HepG2 (cell line): ENCODE measurements around the gene CYP20A1. TPM values are rescaled to one million over a fixed set of nuclear protein-coding genes. Genes with fewer than 3 reads are reported as not detected.

Experiments used
- ATAC-seq: fragments of 200-7000 bp; cut with Tn5 transposase; 3 replicates; pipeline ENCODE4 v1.9.1; 2020; ENCODE audit warnings: mild to moderate bottlenecking, moderate library complexity
- BruUV-seq: library from RNA; stranded (reverse); fragments of 400-500 nt; replicated peaks from 2 replicates; lab custom pipeline; 2021; lab: Mats Ljungman, UMichigan
- CTCF ChIA-PET: fragments of 300-600 bp; formaldehyde crosslinking; extraction: SDS; loops from one replicate; lab custom pipeline; 2021; ENCODE audit warnings: low total read pairs, inconsistent platforms, low intra/inter-chr PET ratio; lab: Yijun Ruan, JAX
- POLR2A ChIA-PET: fragments of 350-600 bp; sonication (Branson Sonifier 250); formaldehyde crosslinking; loops from one replicate; lab custom pipeline; 2020; ENCODE audit warnings: antibody characterized with exemption, inconsistent platforms; lab: Yijun Ruan, JAX
- DNase-seq: peaks from one replicate; pipeline ENCODE4 v3.0.0-alpha.2; 2015; ENCODE audit warnings: low spot score
- FAIRE-seq: peaks from 3 replicates; lab custom pipeline; 2011; peaks lifted over from hg19 to GRCh38; lab: Jason Lieb, UNC
- H2AFZ ChIP-seq: one replicate; pipeline ENCODE4 v1.6.1; 2011; ENCODE audit warnings: low read length, inconsistent platforms
- H3K27ac ChIP-seq: fragments of 300-600 bp; 3 replicates; pipeline ENCODE4 v1.8.0; 2011; ENCODE audit warnings: mixed run types, mild to moderate bottlenecking, mixed read lengths, low read length, inconsistent platforms; ENCODE audit not compliant: insufficient read depth; ENCODE audit errors: extremely low read length
- H3K27me3 ChIP-seq, 2 experiments: fragments of 200-600 bp in 1 of 2; 2 replicates in 1 of 2; 3 replicates in 1 of 2; pipeline versions ENCODE4 v1.6.0 to v1.8.0; 2011; ENCODE audit warnings: low read length in 2 of 2, mild to moderate bottlenecking in 2 of 2, moderate library complexity in 2 of 2, inconsistent platforms in 1 of 2; ENCODE audit not compliant: insufficient read depth in 2 of 2, control insufficient read depth in 1 of 2
- H3K36me3 ChIP-seq, 2 experiments: fragments of 200-600 bp in 1 of 2; replicated peaks in 1 of 2; 2 replicates in 1 of 2; 3 replicates in 1 of 2; pipeline versions ENCODE4 v1.5.1 to v1.8.0; 2011; ENCODE audit warnings: low read length in 2 of 2, inconsistent platforms in 1 of 2; ENCODE audit not compliant: insufficient read depth in 2 of 2, control insufficient read depth in 1 of 2
- H3K4me1 ChIP-seq: 2 replicates; pipeline ENCODE4 v1.5.1; 2012; ENCODE audit warnings: low read length, inconsistent platforms; ENCODE audit not compliant: insufficient read depth
- H3K4me2 ChIP-seq: 2 replicates; pipeline ENCODE4 v1.6.0; 2011; ENCODE audit warnings: low read depth, low read length, inconsistent platforms
- H3K4me3 ChIP-seq, 3 experiments: fragments of 200-600 bp in 1 of 3; sonication (generic), shearing (Covaris generic) in 1 of 3; replicated peaks in 1 of 3; 2 replicates each; pipeline ENCODE4 v1.5.1; 2011 to 2016; ENCODE audit warnings: low read length in 3 of 3, inconsistent platforms in 2 of 3, low read depth in 2 of 3, mild to moderate bottlenecking in 2 of 3, control low read depth in 1 of 3, mixed read lengths in 1 of 3; ENCODE audit not compliant: insufficient read depth in 1 of 3
- H3K79me2 ChIP-seq: one replicate; pipeline ENCODE4 v1.6.1; 2011; ENCODE audit warnings: low read length, inconsistent platforms; ENCODE audit not compliant: insufficient read depth
- H3K9ac ChIP-seq: 2 replicates; pipeline ENCODE4 v1.6.0; 2011; ENCODE audit warnings: mild to moderate bottlenecking, low read depth, low read length, inconsistent platforms; ENCODE audit not compliant: insufficient read depth
- H3K9me3 ChIP-seq: 2 replicates; pipeline ENCODE4 v1.5.1; 2012; ENCODE audit warnings: mild to moderate bottlenecking, low read length
- H4K20me1 ChIP-seq: 2 replicates; pipeline ENCODE4 v1.6.0; 2011; ENCODE audit warnings: inconsistent platforms, mild to moderate bottlenecking, low read length, moderate library complexity; ENCODE audit not compliant: insufficient read depth
- CEBPB ChIP-seq: IDR thresholded peaks from 2 replicates; pipeline ENCODE4 v1.6.1; 2011; ENCODE audit warnings: low read depth, low read length, improper control_type of control experiment, borderline replicate concordance
- ELF1 ChIP-seq: sonication (generic); formaldehyde crosslinking; IDR thresholded peaks from 2 replicates; pipeline ENCODE4 v1.4.0; 2020; ENCODE audit warnings: missing genetic modification reagents
- ELF3 ChIP-seq: IDR thresholded peaks from 2 replicates; pipeline ENCODE4 v1.6.1; 2016; ENCODE audit warnings: missing genetic modification reagents, missing compliant biosample characterization
- GPN1 ChIP-seq: sonication (generic); formaldehyde crosslinking; IDR thresholded peaks from 2 replicates; pipeline ENCODE4 v1.5.1; 2020; ENCODE audit warnings: missing genetic modification reagents, borderline replicate concordance
- HNF1B ChIP-seq: sonication (generic); formaldehyde crosslinking; IDR thresholded peaks from 2 replicates; pipeline ENCODE4 v1.5.1; 2020; ENCODE audit warnings: mild to moderate bottlenecking, moderate library complexity, missing genetic modification reagents
- HNF4A ChIP-seq: sonication (generic); formaldehyde crosslinking; IDR thresholded peaks from 2 replicates; pipeline ENCODE4 v1.4.0; 2020; ENCODE audit warnings: missing genetic modification reagents
- ISX ChIP-seq: sonication (generic); formaldehyde crosslinking; conservative IDR thresholded peaks from 2 replicates; pipeline ENCODE4 v1.5.0; 2020; ENCODE audit warnings: missing genetic modification reagents
- KAT7 ChIP-seq: IDR thresholded peaks from 2 replicates; pipeline ENCODE4 v1.6.1; 2018; ENCODE audit warnings: borderline replicate concordance, missing compliant biosample characterization
- KAT8 ChIP-seq: IDR thresholded peaks from 2 replicates; pipeline ENCODE4 v1.6.1; 2016; ENCODE audit warnings: missing genetic modification reagents, missing compliant biosample characterization
- NCOR1 ChIP-seq: fragments of 200-600 bp; sonication (generic); IDR thresholded peaks from 2 replicates; pipeline ENCODE4 v1.7.0; 2017; ENCODE audit warnings: antibody characterized with exemption, low read length, borderline replicate concordance
- NFIB ChIP-seq: sonication (generic); formaldehyde crosslinking; IDR thresholded peaks from 2 replicates; pipeline ENCODE4 v1.9.0; 2021; ENCODE audit warnings: missing genetic modification reagents, mild to moderate bottlenecking, borderline replicate concordance
- NFRKB ChIP-seq: fragments of 450-650 bp; IDR thresholded peaks from 2 replicates; pipeline ENCODE4 v1.6.1; 2017
- PHF21A ChIP-seq: sonication (generic); formaldehyde crosslinking; IDR thresholded peaks from 2 replicates; pipeline ENCODE4 v1.5.0; 2020; ENCODE audit warnings: mild to moderate bottlenecking, missing genetic modification reagents
- STAG1 ChIP-seq: sonication (generic); formaldehyde crosslinking; IDR thresholded peaks from 2 replicates; pipeline ENCODE4 v1.4.0; 2020; ENCODE audit warnings: missing genetic modification reagents
- ZC3H4 ChIP-seq: sonication (generic); formaldehyde crosslinking; IDR thresholded peaks from 2 replicates; pipeline ENCODE4 v1.4.0; 2020; ENCODE audit warnings: missing genetic modification reagents, borderline replicate concordance
- ZMYM2 ChIP-seq: sonication (generic); formaldehyde crosslinking; IDR thresholded peaks from 2 replicates; pipeline ENCODE4 v1.8.0; 2022; ENCODE audit warnings: mild to moderate bottlenecking, missing genetic modification reagents
- ZNF138 ChIP-seq: sonication (generic); formaldehyde crosslinking; IDR thresholded peaks from 2 replicates; pipeline ENCODE4 v1.5.0; 2020; ENCODE audit warnings: mild to moderate bottlenecking, low read depth, missing genetic modification reagents
- ZNF24 ChIP-seq: fragments of 450-650 bp; IDR thresholded peaks from 2 replicates; pipeline ENCODE4 v1.6.1; 2017; ENCODE audit warnings: antibody characterized with exemption, mild to moderate bottlenecking
- ZNF317 ChIP-seq: sonication (generic); formaldehyde crosslinking; IDR thresholded peaks from 2 replicates; pipeline ENCODE4 v1.5.0; 2020; ENCODE audit warnings: mild to moderate bottlenecking, missing genetic modification reagents
- ZNF687 ChIP-seq: sonication (generic); formaldehyde crosslinking; IDR thresholded peaks from 2 replicates; pipeline ENCODE4 v1.5.1; 2020; ENCODE audit warnings: mild to moderate bottlenecking, missing genetic modification reagents, moderate library complexity
- WGBS: methylation state at CpG from one replicate; pipeline ENCODE4 v1.1.6; 2017; ENCODE audit warnings: low lambda C conversion rate; 5-methylcytosine and 5-hydroxymethylcytosine counted together
- in situ Hi-C: cut with HindIII; loops from 2 replicates; pipeline ENCODE4 v1.10.0; 2017; ENCODE audit warnings: low pct_unique_long_range_greater_than_20kb; ENCODE audit not compliant: extremely low pct_ligation_motif_present
- intact Hi-C: fragments of 100-400 bp; cut with micrococcal nuclease; formaldehyde crosslinking; loops from one replicate; pipeline ENCODE4 v1.10.0; 2022; ENCODE audit not compliant: unreplicated experiment
- polyA plus RNA-seq, 8 experiments: library from polyadenylated mRNA; depleted of rRNA in 3 of 8; stranded (reverse) in 7 of 8; unstranded in 1 of 8; fragments of >200 nt; fragmentation: Illumina TruSeq in 4 of 8; extraction: Trizol in 4 of 8; gene quantifications; 2 replicates each; pipeline versions ENCODE4 v1.2.1 to v1.2.3, GENCODE V29; 2011 to 2016; ENCODE audit warnings: low read depth in 4 of 8, missing spikeins in 1 of 8, mixed read lengths in 1 of 8; ENCODE audit not compliant: insufficient read depth in 1 of 8
- total RNA-seq, 5 experiments: library from RNA; depleted of rRNA; stranded (reverse); fragments of >200 nt; fragmentation: Illumina TruSeq; extraction: Trizol; gene quantifications; 2 replicates each; pipeline ENCODE4 v1.2.3, GENCODE V29; 2016; ENCODE audit warnings: low read depth in 1 of 5

Gene CYP20A1
- total and polyA plus RNA-seq, 2 of the 13 experiments (the other 11 are each of a cell fraction or from before 2014, with no cell fraction given) = 9.6 to 35.3 TPM

- H3K4me1 ChIP-seq = peaks cover 10% of the 10 kb centered on the region
- H3K27ac ChIP-seq = peak overlapping the region; percentile 11
- ATAC-seq (peak; percentile 84), DNase-seq (peak; percentile 24), FAIRE-seq (peak; percentile 15)
- no peak overlapping the region for H2AFZ ChIP-seq
- WGBS = 75% methylated on average over 3 of the region's 3 CpGs
- no peaks in the 10 kb centered on the region for H3K9me3 ChIP-seq
- no TSS peak for BruUV-seq
- H3K4me3 ChIP-seq = no peak overlapping the region
- no peaks in the 10 kb centered on the region; the same call in 1 of the 2 replicates for H4K20me1 ChIP-seq
- peaks cover 14 to 45% of the 10 kb centered on the region in 2 experiments for H3K36me3 ChIP-seq
- no peaks in the 10 kb centered on the region for H3K79me2 ChIP-seq
- POLR2A ChIA-PET = interaction anchor here (0.7 to 1.8 kb wide), 2 partner anchors 22 to 177 kb away, joined by 3 to 10 read pairs; partner anchors contain the start of gene CYP20A1
- intact Hi-C loops = no loop called here
- no peaks in the 10 kb centered on the region for H3K27me3 ChIP-seq
- H3K4me2 ChIP-seq = 0 out of 2 replicates have a peak overlapping the region, but pooled peaks have one; percentile 28
- H3K9ac ChIP-seq = no peak overlapping the region
- in situ Hi-C loops = no loop called here
- CTCF ChIA-PET = no interaction called here
- TF ChIP-seq STAG1 (CRISPR knock-in tag) (peak; percentile 31), KAT8 (CRISPR knock-in tag) (no peak), ZNF24 (no peak), NFIB (CRISPR knock-in tag) (0 out of 2 replicates have a peak, but pooled peaks have one; percentile 27), ZMYM2 (CRISPR knock-in tag) (no peak), HNF4A (CRISPR knock-in tag) (peak; percentile 67), PHF21A (CRISPR knock-in tag) (no peak), GPN1 (CRISPR knock-in tag) (no peak), ZNF138 (no peak), CEBPB (peak; percentile 29; the same call in 1 of the 2 replicates), NCOR1 (0 out of 2 replicates have a peak, but pooled peaks have one; percentile 17), ZC3H4 (CRISPR knock-in tag) (no peak), ZNF687 (CRISPR knock-in tag) (no peak; the same call in 1 of the 2 replicates), NFRKB (no peak), ELF1 (no peak), ZNF317 (CRISPR knock-in tag) (peak; percentile 99), ISX (no peak), HNF1B (CRISPR knock-in tag) (no peak), KAT7 (CRISPR knock-in tag) (no peak), ELF3 (CRISPR knock-in tag) (no peak)
Measured at GRCh38 chr2:203261326-203262159, 22.7 kb downstream of the CYP20A1 start.
